ENCODE results near the gene PHACTR3.

DNA sequence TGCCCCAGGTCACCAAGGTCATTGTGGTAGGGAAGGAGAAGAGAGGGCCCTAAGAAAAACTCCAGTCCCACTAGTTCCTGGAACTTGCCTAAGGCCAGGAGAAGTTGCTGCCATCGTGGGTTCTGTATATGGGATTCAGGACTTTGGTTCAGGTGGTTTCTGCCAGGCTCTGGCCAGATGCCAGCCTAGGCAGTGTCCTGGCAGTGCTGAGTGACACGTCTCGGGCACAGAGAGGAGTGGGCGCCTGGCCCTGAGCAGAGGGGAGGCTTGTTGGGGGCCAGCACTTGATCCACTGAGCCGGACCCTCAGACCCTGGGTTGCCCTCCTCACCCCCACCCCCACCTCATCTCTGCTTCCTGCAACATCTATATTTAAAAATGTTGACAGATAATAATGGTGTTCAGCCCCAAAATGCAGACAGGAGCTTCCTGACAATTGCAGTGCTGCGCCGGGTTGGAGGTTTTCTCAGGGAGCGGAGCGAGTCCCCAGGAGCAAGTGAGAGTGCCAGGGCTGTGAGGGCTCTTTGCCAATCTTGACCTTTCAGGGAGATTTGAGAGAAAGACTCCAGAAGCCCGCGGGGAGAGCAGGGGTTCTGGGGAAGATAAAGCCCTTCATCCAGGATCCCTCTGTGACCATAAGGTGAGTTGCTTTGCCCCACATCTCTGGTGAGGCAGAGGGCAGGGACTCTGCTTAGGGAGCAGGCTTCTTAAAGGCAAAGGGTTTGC, 71.9 kb downstream of the PHACTR3 start:
- TF ChIP-seq EGR1 (IDR thresholded peaks at IDR 0.05; ENCODE audit: low read depth in 2 of 2) (no peak), CTCF (IDR thresholded peaks at IDR 0.05; ENCODE audit: low read depth, low read length, missing input control) (no peak), REST (IDR thresholded peaks at IDR 0.05) (no peak), JUND (IDR thresholded peaks at IDR 0.05) (no peak), SP1 (IDR thresholded peaks at IDR 0.05) (no peak)
- TF ChIP-seq, protein P1, sequence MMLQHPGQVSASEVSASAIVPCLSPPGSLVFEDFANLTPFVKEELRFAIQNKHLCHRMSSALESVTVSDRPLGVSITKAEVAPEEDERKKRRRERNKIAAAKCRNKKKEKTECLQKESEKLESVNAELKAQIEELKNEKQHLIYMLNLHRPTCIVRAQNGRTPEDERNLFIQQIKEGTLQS (IDR thresholded peaks at IDR 0.05): no peak

All from liver (tissue), 3 donors.